Adrenal gland (tissue), 5 donors: ENCODE results near the gene GH2.
A peak's percentile ranks its signal among the peaks of the same experiment; 100 is the strongest.

Source experiments
- POLR2A ChIP-seq, 2 donors: fragments of 450-650 bp; IDR thresholded peaks; one replicate each; pipeline ENCODE4 v1.6.1; 2017; ENCODE audit warnings: antibody characterized with exemption in 2 of 2, mild to moderate bottlenecking in 2 of 2, moderate library complexity in 1 of 2
- TF ChIP-seq, protein P1 (sequence below), 6 experiments: fragments of 450-650 bp in 4 of 6; fragments of 200-600 bp in 2 of 6; sonication (generic) in 1 of 6; IDR thresholded peaks; 1 replicate in 5 of 6; 2 replicates in 1 of 6; pipeline versions ENCODE4 v1.5.1 to v1.8.0; 2016 to 2021; ENCODE audit warnings: antibody characterized with exemption in 6 of 6, mild to moderate bottlenecking in 2 of 6, moderate library complexity in 1 of 6
- donor health status: DM: no; HTN: no; CAD: no.

DNA sequence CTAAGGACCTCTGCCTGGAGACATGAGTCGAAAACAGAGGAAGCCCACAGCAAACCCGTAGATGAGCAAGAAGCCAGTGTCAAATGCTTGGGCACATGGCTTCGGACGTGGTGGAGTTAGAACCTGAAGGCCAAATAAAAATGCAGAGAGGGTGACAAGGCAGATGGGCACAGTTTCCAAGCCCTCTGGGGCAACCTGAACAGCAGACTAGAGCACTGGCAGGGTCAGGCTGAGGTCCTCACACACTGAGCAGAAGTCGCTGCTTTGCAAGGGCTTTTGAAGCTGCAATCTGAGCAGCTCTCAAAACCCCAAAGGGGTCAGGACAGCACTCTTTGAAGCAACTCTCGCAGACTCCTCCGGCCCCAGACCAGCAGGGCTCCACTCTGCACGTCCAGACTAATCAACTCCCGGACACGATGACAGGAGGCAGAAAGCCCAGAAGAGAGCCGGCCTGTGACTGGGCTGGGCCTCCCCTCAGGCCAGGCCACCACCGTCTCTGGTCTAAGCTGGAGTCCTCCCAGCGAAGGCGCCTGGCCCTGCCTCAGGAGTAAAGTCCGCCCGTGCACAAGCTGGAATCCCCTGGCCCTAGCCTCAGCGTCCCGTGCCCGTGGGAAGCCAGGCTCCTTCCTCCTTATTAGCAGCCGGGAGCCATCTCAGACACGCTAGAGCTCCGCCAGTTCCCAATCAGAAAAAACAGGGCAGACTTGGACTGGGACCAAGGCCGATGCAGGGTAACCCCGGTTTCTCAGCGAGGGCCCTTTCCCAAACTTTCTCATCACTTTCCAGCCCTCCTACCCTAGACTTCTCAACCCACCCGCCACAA is 40.2 kb downstream of the GH2 start:
- TF ChIP-seq, protein P1, sequence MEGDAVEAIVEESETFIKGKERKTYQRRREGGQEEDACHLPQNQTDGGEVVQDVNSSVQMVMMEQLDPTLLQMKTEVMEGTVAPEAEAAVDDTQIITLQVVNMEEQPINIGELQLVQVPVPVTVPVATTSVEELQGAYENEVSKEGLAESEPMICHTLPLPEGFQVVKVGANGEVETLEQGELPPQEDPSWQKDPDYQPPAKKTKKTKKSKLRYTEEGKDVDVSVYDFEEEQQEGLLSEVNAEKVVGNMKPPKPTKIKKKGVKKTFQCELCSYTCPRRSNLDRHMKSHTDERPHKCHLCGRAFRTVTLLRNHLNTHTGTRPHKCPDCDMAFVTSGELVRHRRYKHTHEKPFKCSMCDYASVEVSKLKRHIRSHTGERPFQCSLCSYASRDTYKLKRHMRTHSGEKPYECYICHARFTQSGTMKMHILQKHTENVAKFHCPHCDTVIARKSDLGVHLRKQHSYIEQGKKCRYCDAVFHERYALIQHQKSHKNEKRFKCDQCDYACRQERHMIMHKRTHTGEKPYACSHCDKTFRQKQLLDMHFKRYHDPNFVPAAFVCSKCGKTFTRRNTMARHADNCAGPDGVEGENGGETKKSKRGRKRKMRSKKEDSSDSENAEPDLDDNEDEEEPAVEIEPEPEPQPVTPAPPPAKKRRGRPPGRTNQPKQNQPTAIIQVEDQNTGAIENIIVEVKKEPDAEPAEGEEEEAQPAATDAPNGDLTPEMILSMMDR (IDR thresholded peaks at IDR 0.05) = no peak
- TF ChIP-seq POLR2A (IDR thresholded peaks at IDR 0.05) = peak in 1 of 2 donors; percentile 45
